ENCODE data around the gene ZBTB20.

DNA sequence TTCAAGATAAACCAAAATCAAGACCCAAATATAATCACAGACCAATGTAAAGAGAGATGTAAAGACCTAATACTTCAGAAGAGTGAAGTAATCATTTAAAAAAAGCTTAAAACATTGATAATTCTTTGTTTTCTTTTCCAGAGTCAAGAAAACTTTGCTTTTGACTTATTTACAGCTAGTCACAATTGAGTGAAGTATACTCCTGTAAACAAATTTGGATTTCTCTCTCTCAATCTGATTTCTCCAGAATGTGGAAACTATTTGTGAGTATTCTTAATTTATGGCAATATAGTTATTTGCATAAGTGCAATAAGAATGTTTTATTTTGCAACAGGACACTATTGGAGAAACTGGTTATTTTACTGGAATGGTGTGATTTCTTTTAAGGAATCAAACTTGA lies 43.7 kb upstream of the ZBTB20 start:
- TF ChIP-seq, protein P1, sequence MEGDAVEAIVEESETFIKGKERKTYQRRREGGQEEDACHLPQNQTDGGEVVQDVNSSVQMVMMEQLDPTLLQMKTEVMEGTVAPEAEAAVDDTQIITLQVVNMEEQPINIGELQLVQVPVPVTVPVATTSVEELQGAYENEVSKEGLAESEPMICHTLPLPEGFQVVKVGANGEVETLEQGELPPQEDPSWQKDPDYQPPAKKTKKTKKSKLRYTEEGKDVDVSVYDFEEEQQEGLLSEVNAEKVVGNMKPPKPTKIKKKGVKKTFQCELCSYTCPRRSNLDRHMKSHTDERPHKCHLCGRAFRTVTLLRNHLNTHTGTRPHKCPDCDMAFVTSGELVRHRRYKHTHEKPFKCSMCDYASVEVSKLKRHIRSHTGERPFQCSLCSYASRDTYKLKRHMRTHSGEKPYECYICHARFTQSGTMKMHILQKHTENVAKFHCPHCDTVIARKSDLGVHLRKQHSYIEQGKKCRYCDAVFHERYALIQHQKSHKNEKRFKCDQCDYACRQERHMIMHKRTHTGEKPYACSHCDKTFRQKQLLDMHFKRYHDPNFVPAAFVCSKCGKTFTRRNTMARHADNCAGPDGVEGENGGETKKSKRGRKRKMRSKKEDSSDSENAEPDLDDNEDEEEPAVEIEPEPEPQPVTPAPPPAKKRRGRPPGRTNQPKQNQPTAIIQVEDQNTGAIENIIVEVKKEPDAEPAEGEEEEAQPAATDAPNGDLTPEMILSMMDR (IDR thresholded peaks at IDR 0.05) = no peak
- TF ChIP-seq POLR2A (IDR thresholded peaks at IDR 0.05) = no peak
